Activated B cell treated with CpG ODN at 0.5 μM for 24 hours (primary cell): ENCODE results near the gene ZSWIM8. TPM values are rescaled to one million over a fixed set of nuclear protein-coding genes. Genes with fewer than 3 reads are reported as not detected.
A peak's percentile ranks its signal among the peaks of the same experiment; 100 is the strongest.

ENCODE experiments used
- ATAC-seq: fragments of 200-7000 bp; cut with Tn5 transposase; one replicate; pipeline ENCODE4 v1.10.0; 2021; ENCODE audit warnings: low read depth, mild to moderate bottlenecking, moderate library complexity
- CTCF ChIA-PET: fragments of 350-600 bp; sonication (Branson Sonifier 250); formaldehyde crosslinking; loops from one replicate; lab custom pipeline; 2021; ENCODE audit warnings: antibody characterized with exemption; lab: Charles Lee
- POLR2A ChIA-PET: fragments of 350-600 bp; sonication (Branson Sonifier 250); formaldehyde crosslinking; loops from one replicate; lab custom pipeline; 2021; ENCODE audit warnings: antibody characterized with exemption; lab: Charles Lee
- DNase-seq: peaks from one replicate; pipeline ENCODE4 v3.0.0; 2022
- H3K27ac Mint-ChIP-seq: one replicate; pipeline ENCODE4 v1.8.0; 2020; ENCODE audit warnings: mixed read lengths
- H3K27me3 Mint-ChIP-seq: one replicate; pipeline ENCODE4 v1.8.0; 2021; ENCODE audit warnings: mixed read lengths
- H3K36me3 Mint-ChIP-seq: one replicate; pipeline ENCODE4 v1.8.0; 2021; ENCODE audit warnings: low read depth, mixed read lengths
- H3K4me1 Mint-ChIP-seq: one replicate; pipeline ENCODE4 v1.8.0; 2021; ENCODE audit warnings: mixed read lengths
- H3K4me3 Mint-ChIP-seq: one replicate; pipeline ENCODE4 v1.8.0; 2020; ENCODE audit warnings: mild to moderate bottlenecking, mixed read lengths
- H3K9me3 Mint-ChIP-seq: one replicate; pipeline ENCODE4 v1.8.0; 2020; ENCODE audit warnings: mixed read lengths
- CTCF ChIP-seq: fragments of 200-600 bp; IDR thresholded peaks from one replicate; pipeline ENCODE4 v1.8.0; 2022; ENCODE audit warnings: antibody characterized with exemption, mild to moderate bottlenecking
- intact Hi-C: fragments of 100-400 bp; cut with micrococcal nuclease; formaldehyde crosslinking; loops from one replicate; pipeline ENCODE4 v1.15.1; 2024
- total RNA-seq: library from RNA; stranded (reverse); gene quantifications from 2 replicates; pipeline ENCODE4 v1.2.3, GENCODE V29; 2022

ZSWIM8 gene
- total RNA-seq, 1 donor from 2014 or later, result 93.0 TPM

GRCh38 chr10:73810358-73810734 lies 24.9 kb downstream of the ZSWIM8 start:
- no peak for DNase-seq
- CTCF ChIA-PET, result interaction anchor here (0.9 to 1.3 kb wide), 3 partner anchors 24 to 69 kb away, joined by 3 read pairs; a partner anchor contains a TSS
- H3K9me3 Mint-ChIP-seq, result no peaks in the 10 kb centered on the region
- intact Hi-C loops, result loop anchor here (2.0 to 10.0 kb wide), 3 partner anchors 186 to 398 kb away; partner anchors contain the start of gene VCL
- peaks cover 55% of the 10 kb centered on the region for H3K36me3 Mint-ChIP-seq
- no peak for ATAC-seq
- POLR2A ChIA-PET, result interaction anchor here (0.6 to 2.1 kb wide), 11 partner anchors 11 to 314 kb away, joined by 3 to 10 read pairs (median 4); partner anchors contain the start of genes CHCHD1, PPP3CB and ZSWIM8
- H3K27me3 Mint-ChIP-seq, result no peaks in the 10 kb centered on the region
- H3K4me1 Mint-ChIP-seq, result peaks cover 31% of the 10 kb centered on the region
- no peak for TF ChIP-seq CTCF
- H3K4me3 Mint-ChIP-seq, result peak overlapping the region; percentile 87
- H3K27ac Mint-ChIP-seq, result peak overlapping the region; percentile 82

GRCh38 chr10:73810735-73811465 lies 25.5 kb downstream of the ZSWIM8 start:
- no peak for TF ChIP-seq CTCF
- Mint-ChIP-seq H3K4me3 (peak overlapping the region; percentile 87), H3K9me3 (no peaks in the 10 kb centered on the region), H3K27me3 (no peaks in the 10 kb centered on the region), H3K36me3 (peaks cover 52% of the 10 kb centered on the region), H3K4me1 (peaks cover 31% of the 10 kb centered on the region), H3K27ac (peak overlapping the region; percentile 83)
- POLR2A ChIA-PET, result interaction anchor here (0.6 to 2.1 kb wide), 11 partner anchors 11 to 315 kb away, joined by 3 to 10 read pairs (median 4); partner anchors contain the start of genes CHCHD1, PPP3CB and ZSWIM8
- CTCF ChIA-PET, result interaction anchor here (0.9 to 1.3 kb wide), 3 partner anchors 25 to 69 kb away, joined by 3 read pairs; a partner anchor contains a TSS
- peak; percentile 9 for ATAC-seq
- DNase-seq, result no peak
- intact Hi-C loops, result loop anchor here (1.0 to 10.0 kb wide), 9 partner anchors 26 to 398 kb away; partner anchors contain the start of genes SEC24C, VCL and ZSWIM8

- H3K4me3 Mint-ChIP-seq, result no peak overlapping the region
Observed at GRCh38 chr10:73812657-73813056, 27.3 kb downstream of the ZSWIM8 start.

GRCh38 chr10:73813333-73813732 lies 27.9 kb downstream of the ZSWIM8 start:
- DNase-seq (no peak), ATAC-seq (no peak)
- POLR2A ChIA-PET, result interaction anchor here (1.9 kb wide), 1 partner anchor 41 kb away, joined by 10 read pairs; a partner anchor contains a TSS
- intact Hi-C loops, result loop anchor here (5.0 to 10.0 kb wide), 2 partner anchors 184 to 189 kb away; partner anchors contain the start of gene VCL
- Mint-ChIP-seq H3K4me1 (peaks cover 19% of the 10 kb centered on the region), H3K27me3 (no peaks in the 10 kb centered on the region), H3K27ac (peak overlapping the region; percentile 27), H3K36me3 (peaks cover 46% of the 10 kb centered on the region), H3K4me3 (no peak overlapping the region), H3K9me3 (no peaks in the 10 kb centered on the region)
- CTCF ChIA-PET, result no interaction called here
- no peak for TF ChIP-seq CTCF

More at GRCh38 chr10:73812657-73813056, 27.3 kb downstream of the ZSWIM8 start:
- no peak for TF ChIP-seq CTCF
- DNase-seq, result no peak
- intact Hi-C loops, result loop anchor here (5.0 to 10.0 kb wide), 2 partner anchors 185 to 188 kb away; partner anchors contain the start of gene VCL
- Mint-ChIP-seq H3K27me3 (no peaks in the 10 kb centered on the region), H3K4me1 (peaks cover 21% of the 10 kb centered on the region), H3K27ac (peak overlapping the region; percentile 38), H3K36me3 (peaks cover 50% of the 10 kb centered on the region), H3K9me3 (no peaks in the 10 kb centered on the region)
- ATAC-seq, result no peak
- POLR2A ChIA-PET, result interaction anchor here (1.2 to 1.9 kb wide), 3 partner anchors 27 to 40 kb away, joined by 4 to 10 read pairs (median 6); partner anchors contain the start of genes CHCHD1 and ZSWIM8
- CTCF ChIA-PET, result no interaction called here
